ENCODE results near the gene PHOX2A.
"Not testable (repeated sequence)": the region's sequence is repeated elsewhere in the genome, so short reads cannot be mapped to it uniquely, and the experiment has no call there.

Gene PHOX2A

DNA sequence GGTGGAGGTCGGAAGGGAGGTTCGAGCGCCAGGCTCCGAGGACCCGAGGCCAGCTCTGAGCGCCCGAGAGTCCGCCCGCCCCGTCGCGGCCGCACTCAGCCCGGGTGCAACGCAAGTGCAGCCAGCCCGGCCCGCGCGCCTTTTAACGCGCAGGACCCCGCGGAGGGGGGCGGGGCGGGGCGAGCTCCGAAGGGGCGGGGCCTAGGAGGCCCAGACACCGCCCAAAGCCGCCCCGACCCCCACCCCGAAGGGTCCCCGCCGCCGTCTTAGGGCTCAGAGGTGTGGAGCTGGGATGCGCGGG, at the start of gene PHOX2A:
PHOX2A (minus strand) TSS at position 117 of the 301 bp plus-strand sequence. CDS start 172 bp downstream, outside the sequence.
- no peak for DNase-seq

DNA sequence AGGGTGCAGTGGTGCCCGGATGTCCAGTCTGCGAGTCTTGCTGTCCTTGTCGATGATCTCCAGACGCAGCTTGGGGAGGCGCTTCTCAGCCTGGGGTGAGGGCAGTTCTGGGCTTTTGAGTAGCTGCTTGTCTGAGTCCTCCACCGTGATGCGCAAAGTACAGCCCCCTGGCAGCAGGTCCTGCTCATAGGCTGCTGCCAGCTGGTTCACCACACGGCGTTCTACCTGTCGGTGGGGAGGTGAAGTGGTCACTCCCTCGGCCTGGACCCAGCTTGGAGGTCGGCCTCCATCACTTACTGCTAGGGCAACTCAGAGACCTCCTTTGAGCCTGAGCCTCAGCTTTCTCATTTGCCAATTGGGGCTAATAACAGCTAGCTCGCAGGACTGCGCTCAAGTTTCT, 49.4 kb upstream of the PHOX2A start:
- DNase-seq = no peak

DNA sequence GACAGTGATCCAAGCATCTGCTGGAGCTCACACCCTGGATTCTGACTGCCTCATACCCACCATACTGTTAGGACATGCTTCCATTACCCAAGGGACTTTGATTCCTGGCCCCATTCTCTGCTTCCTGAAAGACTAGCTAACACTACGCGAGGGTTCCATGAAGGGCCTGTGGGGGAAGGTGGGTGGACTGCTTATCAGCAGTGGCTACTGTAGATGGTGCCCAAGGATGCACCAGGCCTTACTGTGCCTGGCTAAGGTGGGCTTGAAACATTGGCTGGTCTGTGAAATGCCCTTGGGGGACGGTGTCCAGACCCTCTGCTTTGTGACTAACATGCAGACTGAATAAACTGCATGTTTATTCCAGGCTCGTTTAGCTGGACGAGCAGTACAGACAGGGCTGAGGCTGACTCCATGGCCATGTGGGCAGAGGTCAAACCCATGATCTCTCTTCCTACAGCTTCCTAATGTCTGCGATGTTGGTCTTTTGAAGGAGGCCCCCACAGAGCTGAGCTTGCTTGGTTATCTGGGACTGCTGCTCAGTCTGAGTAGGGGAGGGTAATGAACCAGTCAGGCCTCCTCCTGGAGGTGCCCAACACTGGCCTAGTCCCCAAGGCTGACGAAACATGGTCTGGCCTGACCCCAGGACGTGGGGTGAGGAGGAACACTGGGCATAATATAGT, 48.3 kb upstream of the PHOX2A start:
- DNase-seq = no peak

- not testable (repeated sequence) for DNase-seq
These were observed 46.8 kb upstream of the PHOX2A start for GRCh38 chr11:72290741-72291140.

GRCh38 chr11:72287293-72287692, 43.3 kb upstream of the PHOX2A start:
- no peak for DNase-seq

GRCh38 chr11:72283947-72284346, 40.0 kb upstream of the PHOX2A start:
- DNase-seq = no peak

GRCh38 chr11:72280726-72281315, 36.8 kb upstream of the PHOX2A start:
- no peak for DNase-seq

DNA sequence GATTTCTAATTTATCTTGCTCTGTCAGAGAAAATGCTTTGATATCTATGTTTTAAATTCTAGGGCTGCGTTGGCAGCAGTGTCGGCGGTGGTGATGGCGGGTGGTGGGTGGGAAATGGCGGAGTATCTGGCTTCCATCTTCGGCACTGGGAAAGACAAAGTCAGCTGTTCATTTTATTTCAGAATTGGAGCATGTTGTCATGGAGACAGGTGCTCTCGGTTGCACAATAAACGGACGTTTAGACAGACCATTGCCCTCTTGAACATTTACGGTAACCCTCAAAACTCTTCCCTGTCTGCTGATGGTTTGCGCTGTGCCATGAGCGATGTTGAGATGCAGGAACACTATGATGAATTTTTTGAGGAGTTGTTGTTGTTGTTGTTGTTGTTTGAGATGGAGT, 36.1 kb upstream of the PHOX2A start:
- DNase-seq = no peak

- DNase-seq = no peak
These were observed 34.9 kb upstream of the PHOX2A start for GRCh38 chr11:72278905-72279304.

- DNase-seq = no peak
These were observed 30.5 kb upstream of the PHOX2A start for GRCh38 chr11:72274435-72274834.

DNA sequence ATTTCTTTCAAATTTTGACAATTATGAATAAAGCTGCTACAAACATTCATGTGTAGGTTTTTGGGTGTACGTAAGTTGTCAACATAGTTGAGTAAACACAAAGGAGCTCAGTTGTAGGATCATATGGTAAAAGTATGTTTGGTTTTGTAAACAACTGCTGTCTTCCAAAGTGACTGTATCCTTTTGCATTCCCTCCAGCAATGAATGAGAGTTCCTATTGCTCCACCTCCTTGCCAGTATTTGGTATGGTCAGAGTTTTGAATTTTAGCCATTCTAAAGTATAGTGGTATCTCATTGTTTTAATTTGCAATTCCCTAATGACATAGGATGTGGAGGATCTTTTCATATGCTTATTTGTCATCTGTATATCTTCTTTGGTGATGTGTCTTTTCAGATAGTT, 28.0 kb upstream of the PHOX2A start:
- no peak for DNase-seq

DNA sequence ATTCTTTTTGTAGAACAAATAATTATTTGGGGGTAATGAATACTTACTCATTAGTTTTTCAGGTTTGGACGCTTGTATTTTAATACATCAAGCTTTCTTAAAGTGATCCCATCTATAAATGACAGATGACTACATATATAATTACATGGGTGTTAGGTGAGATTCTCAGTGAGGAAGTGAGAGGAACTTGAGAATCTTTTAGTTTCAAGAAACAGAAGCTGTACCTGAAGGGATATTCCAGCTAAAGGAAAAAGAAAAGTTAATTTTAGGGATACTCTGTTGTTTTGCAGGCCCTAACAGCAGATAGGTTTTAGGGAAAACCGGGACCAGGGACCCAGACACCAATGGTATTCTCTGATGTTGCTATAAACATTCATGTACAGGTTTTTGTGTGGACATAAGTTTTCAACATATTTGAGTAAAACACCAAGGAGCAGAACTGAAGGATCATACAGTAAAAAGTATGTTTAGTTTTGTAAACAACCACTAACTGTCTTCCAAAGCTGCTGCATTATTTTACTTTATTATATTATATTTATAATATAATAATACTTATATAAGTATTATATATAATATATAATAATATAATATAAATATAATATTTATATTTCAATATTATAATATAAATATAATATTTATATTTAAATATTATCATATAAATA, 24.1 kb upstream of the PHOX2A start:
- DNase-seq = no peak

- not testable (repeated sequence) for DNase-seq
These were observed 23.0 kb upstream of the PHOX2A start for GRCh38 chr11:72266960-72267359.

- DNase-seq = no peak
These were observed 22.0 kb upstream of the PHOX2A start for GRCh38 chr11:72265951-72266350.

DNA sequence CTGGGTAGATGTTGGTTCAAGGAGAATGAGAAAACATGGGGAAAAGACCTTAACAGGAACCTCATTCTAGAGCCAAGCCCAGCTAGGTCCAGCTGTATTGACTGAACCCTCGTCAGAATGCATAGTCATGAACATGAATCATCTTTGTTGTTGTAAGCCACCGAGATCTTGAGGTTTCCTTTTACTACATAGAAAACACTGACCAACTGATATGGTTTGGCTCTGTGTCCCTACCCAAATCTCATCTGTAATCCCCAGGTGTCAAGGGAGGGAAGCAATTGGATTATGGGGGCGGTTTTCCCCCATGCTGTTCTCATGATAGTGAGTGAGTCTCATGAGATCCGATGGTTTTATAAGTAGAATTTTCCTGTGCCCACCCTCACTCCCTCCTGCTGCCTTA, 19.4 kb upstream of the PHOX2A start:
- DNase-seq = no peak

DNA sequence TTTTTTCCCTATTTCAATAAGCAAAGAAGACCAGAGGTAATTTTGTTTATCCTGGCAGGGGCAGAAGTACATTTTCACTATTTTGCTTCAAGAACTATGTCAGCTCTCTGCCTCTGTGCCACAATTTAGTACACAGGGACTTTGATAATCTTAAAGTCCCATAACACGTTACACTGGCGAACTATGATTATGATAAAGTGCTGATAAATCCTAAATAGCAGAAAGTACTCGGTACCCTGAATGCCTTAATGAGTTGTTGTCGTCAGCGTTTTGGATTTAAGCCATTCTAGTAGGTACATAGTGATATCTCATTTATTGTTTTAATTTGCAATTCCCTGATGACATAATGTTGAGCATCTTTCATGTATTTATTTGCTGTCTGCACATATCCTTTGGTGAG, 16.6 kb upstream of the PHOX2A start:
- no peak for DNase-seq

DNA sequence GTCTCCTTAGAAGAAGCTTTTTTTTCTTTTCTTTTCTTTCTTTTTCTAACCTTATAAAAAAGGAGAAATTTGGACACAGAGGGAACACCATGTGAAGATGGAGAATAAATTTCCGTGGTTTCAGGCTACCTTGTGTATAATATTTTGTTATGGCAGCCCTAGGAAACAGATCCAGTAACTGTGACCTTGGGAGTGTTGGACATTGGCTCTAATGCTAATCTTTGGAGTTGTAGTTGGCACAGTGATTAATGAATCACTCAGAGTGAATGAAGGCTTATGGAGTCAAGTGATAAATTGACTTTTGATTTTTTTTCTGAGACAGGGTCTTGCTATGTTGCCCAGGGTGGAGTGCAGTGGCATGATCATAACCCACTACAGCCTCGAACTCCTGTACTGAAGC, 15.5 kb upstream of the PHOX2A start:
- no peak for DNase-seq

DNA sequence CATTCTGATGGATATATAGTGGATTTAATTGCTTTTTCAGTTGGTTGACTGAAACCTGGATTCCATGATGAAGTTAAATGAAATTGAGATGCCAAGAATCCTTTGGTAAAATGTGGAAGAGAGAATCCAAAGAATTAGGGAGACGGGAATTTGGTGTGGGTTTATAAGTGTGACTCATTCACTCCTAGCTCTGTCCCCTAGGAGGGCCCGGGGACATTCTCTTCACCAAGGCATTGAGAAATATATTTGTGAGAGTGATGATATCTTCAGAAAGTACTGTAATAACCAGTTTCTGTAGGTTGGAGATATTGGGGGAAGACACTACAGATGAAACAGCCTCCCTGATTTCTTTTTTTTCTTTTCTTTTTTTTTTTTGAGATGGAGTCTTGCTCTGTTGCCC, 13.6 kb upstream of the PHOX2A start:
- DNase-seq = no peak

- no peak for DNase-seq
These were observed 10.5 kb upstream of the PHOX2A start for GRCh38 chr11:72254299-72254993.

GRCh38 chr11:72253392-72253791, 9.4 kb upstream of the PHOX2A start:
- no peak for DNase-seq

DNA sequence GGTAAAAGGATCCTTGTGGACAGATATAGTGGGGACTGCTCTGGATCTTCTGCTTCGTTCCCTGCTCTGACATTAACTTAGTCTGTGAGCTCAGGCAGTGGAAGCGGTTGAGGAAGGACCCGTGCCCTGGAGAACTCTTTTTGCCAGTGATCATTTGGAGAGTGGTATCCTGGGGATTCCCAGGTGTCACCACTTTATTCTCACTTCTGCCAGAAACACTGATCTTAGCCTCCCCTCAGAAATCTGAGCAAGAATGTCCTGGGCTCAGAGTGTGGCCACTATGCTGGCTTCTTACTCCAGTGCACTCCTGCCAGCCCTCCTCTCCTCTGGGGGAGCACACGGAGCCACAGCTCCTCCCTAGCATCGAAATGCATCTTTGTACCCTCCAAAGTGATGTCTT, 7.6 kb upstream of the PHOX2A start:
- no peak for DNase-seq

GRCh38 chr11:72250661-72251464, 6.9 kb upstream of the PHOX2A start:
- no peak for DNase-seq

DNA sequence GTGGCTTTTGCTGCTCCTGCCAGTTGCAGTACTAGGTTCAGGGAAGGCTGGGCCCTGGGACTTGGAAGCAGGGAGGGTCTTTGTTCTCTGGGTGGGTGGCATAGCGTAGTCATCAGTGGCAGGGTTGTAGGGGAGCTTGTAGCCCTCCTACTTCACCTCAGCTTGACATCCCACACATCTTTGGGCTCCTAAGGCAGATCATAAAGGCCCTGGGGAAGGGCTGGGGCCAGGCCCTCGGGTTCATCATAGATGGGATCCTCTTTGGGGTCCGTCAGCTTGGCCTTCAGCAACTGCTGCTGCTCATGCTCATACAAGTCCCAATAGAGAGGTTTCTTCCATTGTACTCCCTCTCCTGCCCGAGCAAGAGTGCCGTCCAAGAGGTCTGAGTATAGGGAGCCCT, 6.0 kb upstream of the PHOX2A start:
- no peak for DNase-seq

All from CD4-positive, alpha-beta T cell treated with Interleukin-17A for 4 hours (primary cell).